GM18502 (cell line): ENCODE results near the gene DDA1.

Experiments
- ATAC-seq: cut with Tn5 transposase; IDR thresholded peaks from one replicate; pipeline ENCODE4 v1.9.1; 2021; ENCODE audit warnings: mild to moderate bottlenecking; ENCODE audit not compliant: unreplicated experiment, poor library complexity

Gene DDA1

GRCh38 chr19:17309965-17310461 lies 650 bp downstream of the DDA1 start:
- ATAC-seq = no peak

GRCh38 chr19:17311455-17312188 lies 2.3 kb downstream of the DDA1 start:
- no peak for ATAC-seq

- ATAC-seq = no peak
These were observed 3.1 kb downstream of the DDA1 start for GRCh38 chr19:17312189-17313113.

- ATAC-seq = no peak
These were observed 4.7 kb downstream of the DDA1 start for GRCh38 chr19:17314007-17314593.

- ATAC-seq = no peak
These were observed 9.6 kb downstream of the DDA1 start for GRCh38 chr19:17318966-17319365.

- no peak for ATAC-seq
These were observed 10.3 kb downstream of the DDA1 start for GRCh38 chr19:17319473-17320238.

- ATAC-seq = no peak
These were observed 11.1 kb downstream of the DDA1 start for GRCh38 chr19:17320435-17320834.

GRCh38 chr19:17321655-17322489 lies 12.5 kb downstream of the DDA1 start:
- no peak for ATAC-seq

- ATAC-seq = no peak
These were observed 13.5 kb downstream of the DDA1 start for GRCh38 chr19:17322854-17323253.

GRCh38 chr19:17323300-17323963 lies 14.1 kb downstream of the DDA1 start:
- no peak for ATAC-seq

GRCh38 chr19:17323964-17324332 lies 14.6 kb downstream of the DDA1 start:
- ATAC-seq = no peak

- no peak for ATAC-seq
These were observed 15.2 kb downstream of the DDA1 start for GRCh38 chr19:17324357-17325114.

- ATAC-seq = no peak
These were observed 15.8 kb downstream of the DDA1 start for GRCh38 chr19:17325133-17325532.

GRCh38 chr19:17325881-17326594 lies 16.7 kb downstream of the DDA1 start:
- no peak for ATAC-seq

GRCh38 chr19:17326595-17326966 lies 17.2 kb downstream of the DDA1 start:
- no peak for ATAC-seq

GRCh38 chr19:17327068-17327653 lies 17.8 kb downstream of the DDA1 start:
- no peak for ATAC-seq
